GM12865 (cell line): Measurements from ENCODE around the gene ERVW-1.
A peak's percentile ranks its signal among the peaks of the same experiment; 100 is the strongest.

ENCODE experiments used
- DNase-seq: peaks from one replicate; pipeline ENCODE4 v3.0.0; 2010; ENCODE audit warnings: low read depth
- H3K4me3 ChIP-seq: 2 replicates; pipeline ENCODE4 v1.5.1; 2011; ENCODE audit warnings: mild to moderate bottlenecking, low read depth, low read length, control low read depth
- CTCF ChIP-seq: IDR thresholded peaks from 2 replicates; pipeline ENCODE4 v1.5.1; 2011; ENCODE audit warnings: low read length, control low read depth, low read depth, inconsistent platforms; ENCODE audit not compliant: insufficient read depth; ENCODE audit errors: missing control alignments

The ERVW-1 gene

GRCh38 chr7:92422926-92423325 is 54.8 kb downstream of the ERVW-1 start:
- no peak overlapping the region for H3K4me3 ChIP-seq
- TF ChIP-seq CTCF = no peak
- no peak for DNase-seq

- peak; percentile 65 for DNase-seq
- TF ChIP-seq CTCF = no peak
- H3K4me3 ChIP-seq = no peak overlapping the region
These were observed 55.9 kb downstream of the ERVW-1 start for GRCh38 chr7:92421676-92422435.
